Heart left ventricle (tissue), 16 donors: ENCODE measurements around the gene BCAS4. TPM values are rescaled to one million over a fixed set of nuclear protein-coding genes. Genes with fewer than 3 reads are reported as not detected.

Source experiments
- ATAC-seq, 4 donors: fragments of 200-7000 bp; cut with Tn5 transposase; one replicate each; pipeline ENCODE4 v1.9.1; 2020 to 2022; ENCODE audit warnings: moderate library complexity in 4 of 4, mild to moderate bottlenecking in 3 of 4, moderate number of reproducible peaks in 1 of 4
- DNase-seq, 5 donors: peaks; one replicate each; pipeline ENCODE4 v3.0.0-alpha.2; 2020
- H3K27ac ChIP-seq, 12 donors: fragments of 200-600 bp; sonication (generic) in 4 of 12; one replicate each; pipeline versions ENCODE4 v1.5.0 to v1.8.0; 2016 to 2022; ENCODE audit warnings: mild to moderate bottlenecking in 2 of 12
- H3K27me3 ChIP-seq, 9 donors: fragments of 200-600 bp; sonication (generic) in 2 of 9; one replicate each; pipeline versions ENCODE4 v1.5.1 to v1.8.0; 2016 to 2022; ENCODE audit warnings: mild to moderate bottlenecking in 3 of 9
- H3K36me3 ChIP-seq, 9 donors: fragments of 200-600 bp; sonication (generic) in 2 of 9; one replicate each; pipeline versions ENCODE4 v1.5.0 to v1.8.0; 2018 to 2022; ENCODE audit warnings: mild to moderate bottlenecking in 2 of 9
- H3K4me1 ChIP-seq, 12 donors: fragments of 200-600 bp; sonication (generic) in 4 of 12; one replicate each; pipeline versions ENCODE4 v1.5.0 to v1.8.0; 2016 to 2022; ENCODE audit warnings: mild to moderate bottlenecking in 3 of 12
- H3K4me3 ChIP-seq, 12 donors: fragments of 200-600 bp; sonication (generic) in 4 of 12; one replicate each; pipeline versions ENCODE4 v1.5.0 to v1.8.0; 2017 to 2022; ENCODE audit warnings: mild to moderate bottlenecking in 9 of 12, moderate library complexity in 4 of 12
- H3K9me3 ChIP-seq, 12 donors: fragments of 200-600 bp; sonication (generic) in 4 of 12; one replicate each; pipeline versions ENCODE4 v1.5.0 to v1.8.0; 2016 to 2022; ENCODE audit warnings: mild to moderate bottlenecking in 1 of 12
- CTCF ChIP-seq, 12 donors: fragments of 200-600 bp; sonication (generic) in 4 of 12; IDR thresholded peaks; one replicate each; pipeline versions ENCODE4 v1.5.0 to v1.8.0; 2018 to 2022; ENCODE audit warnings: antibody characterized with exemption in 12 of 12, mild to moderate bottlenecking in 5 of 12
- POLR2A ChIP-seq, 2 donors: fragments of 450-650 bp; IDR thresholded peaks; one replicate each; pipeline ENCODE4 v1.6.1; 2017; ENCODE audit warnings: antibody characterized with exemption in 2 of 2, mild to moderate bottlenecking in 2 of 2, moderate library complexity in 2 of 2
- WGBS, 4 donors: extraction: QIAGEN DNeasy Blood & Tissue Kit in 2 of 4; methylation state at CpG; one replicate each; pipeline versions ENCODE4 v1.1.5 to v1.1.7; 2013 to 2018; 5-methylcytosine and 5-hydroxymethylcytosine counted together
- intact Hi-C, 10 donors: fragments of 100-400 bp; cut with DNase I; formaldehyde crosslinking; loops; one replicate each; pipeline versions ENCODE4 v1.11.1 to v1.14.2; 2022
- polyA plus RNA-seq, 2 donors: library from polyadenylated mRNA; stranded (reverse); fragments of 200-250 nt; gene quantifications; one replicate each; pipeline ENCODE4 v1.2.3, GENCODE V29; 2013
- total RNA-seq, 9 donors: library from RNA; depleted of rRNA in 2 of 9; stranded (reverse); fragments of >200 nt in 2 of 9; fragmentation: NEBNext Ultra II Directional in 3 of 9; extraction: Animal tissue kit (Norgen Biotek cat#: 25700) in 3 of 9; gene quantifications; one replicate each; pipeline versions ENCODE4 v1.1.0 to v1.2.4, GENCODE V29; 2016 to 2023
- donor health status: ischemic (EF 13 %, LVEDD 7.1; RV severe dilation, severe dysfunction).
- donor health status: healthy with polysubstance abuse.
- donor health status: DM: no; HTN: yes; CAD: no.
- donor health status: DM: no; HTN: no; CAD: no.
- donor health status: ischemic (EF 25% LVEDD 6.9; RV normal size, moderate dysfunction).
- donor health status: ischemic (EF 25% LVEDD 5.7; RV mildly dilated, moderate dysfunction).
- donor health status: healthy.
- donor health status: DM: yes; HTN: yes; CAD: no.
- donor health status: ischemic (EF 35%, LVEDD 5.7; RV mildly dilated, moderate dysfunction).
- donor health status: nonischemic (EF 11% LVEDD 7.7; RV severe dilation, severe dysfunction).
- donor health status: DM: yes; HTN: yes; CAD: no.
- donor health status: PGD.
- donor health status: ischemic (EF 29% LVEDD 5.4; RV normal size, mild dysfunction).
- donor health status: nonischemic (EF 23%, LVEDD 6.1; RV moderate dilation, normal function).

BCAS4 gene
- total and polyA plus RNA-seq, 11 donors: 0.78 to 5.1 (median 2.0) TPM

- intact Hi-C loops: loop anchor here in 1 of 10 donors (10.0 kb wide), 1 partner anchor 272 kb away; no protein-coding TSS in a partner anchor
- ATAC-seq: no peak
- TF ChIP-seq POLR2A (IDR thresholded peaks at IDR 0.05): no peak
- no peak for TF ChIP-seq CTCF (IDR thresholded peaks at IDR 0.05)
Measured at GRCh38 chr20:50756447-50756846, 38.4 kb upstream of the BCAS4 start.

GRCh38 chr20:50758469-50758868, 36.4 kb upstream of the BCAS4 start:
- intact Hi-C loops: loop anchor here in 1 of 10 donors (10.0 kb wide), 1 partner anchor 274 kb away; no protein-coding TSS in a partner anchor
- DNase-seq (no peak), ATAC-seq (no peak)
- Histone ChIP-seq H3K9me3 (no peaks in the 10 kb centered on the region), H3K27ac (no peak overlapping the region), H3K36me3 (no peaks in the 10 kb centered on the region), H3K4me3 (no peak overlapping the region), H3K27me3 (no peaks in the 10 kb centered on the region), H3K4me1 (peaks cover 0 to 17% (median 3%) of the 10 kb centered on the region in 12 donors)
- WGBS, 4 donors: 79 to 81% (median 80%) methylated on average over 5 of the region's 5 CpGs
- no peak for TF ChIP-seq CTCF (IDR thresholded peaks at IDR 0.05)
- no peak for TF ChIP-seq POLR2A (IDR thresholded peaks at IDR 0.05)

More at GRCh38 chr20:50756447-50756846, 38.4 kb upstream of the BCAS4 start:
- H3K4me1 ChIP-seq: no peaks in the 10 kb centered on the region
- no peaks in the 10 kb centered on the region for H3K27me3 ChIP-seq
- no peaks in the 10 kb centered on the region for H3K9me3 ChIP-seq
- no peaks in the 10 kb centered on the region for H3K36me3 ChIP-seq
- no peak for DNase-seq
- no peak overlapping the region for H3K4me3 ChIP-seq
- WGBS, 4 donors: 86 to 90% (median 87%) methylated on average over 2 of the region's 2 CpGs
- no peak overlapping the region for H3K27ac ChIP-seq

- DNase-seq (no peak), ATAC-seq (no peak)
- Histone ChIP-seq H3K36me3 (no peaks in the 10 kb centered on the region), H3K4me1 (peaks cover 0 to 17% (median 4%) of the 10 kb centered on the region in 12 donors), H3K27me3 (no peaks in the 10 kb centered on the region), H3K4me3 (no peak overlapping the region), H3K9me3 (no peaks in the 10 kb centered on the region), H3K27ac (no peak overlapping the region)
- intact Hi-C loops: loop anchor here in 1 of 10 donors (10.0 kb wide), 1 partner anchor 274 kb away; no protein-coding TSS in a partner anchor
- no peak for TF ChIP-seq POLR2A (IDR thresholded peaks at IDR 0.05)
- no peak for TF ChIP-seq CTCF (IDR thresholded peaks at IDR 0.05)
- WGBS, 4 donors: 89 to 97% (median 95%) methylated on average over 3 of the region's 3 CpGs
Measured at GRCh38 chr20:50758992-50759391, 35.9 kb upstream of the BCAS4 start.

GRCh38 chr20:50759678-50760077, 35.2 kb upstream of the BCAS4 start:
- no peak for ATAC-seq
- no peaks in the 10 kb centered on the region for H3K9me3 ChIP-seq
- no peaks in the 10 kb centered on the region for H3K27me3 ChIP-seq
- DNase-seq: no peak
- no peak overlapping the region for H3K4me3 ChIP-seq
- H3K36me3 ChIP-seq: no peaks in the 10 kb centered on the region
- peaks cover 0 to 17% (median 4%) of the 10 kb centered on the region in 12 donors for H3K4me1 ChIP-seq
- no peak overlapping the region for H3K27ac ChIP-seq
- TF ChIP-seq POLR2A (IDR thresholded peaks at IDR 0.05): no peak
- TF ChIP-seq CTCF (IDR thresholded peaks at IDR 0.05): no peak
- intact Hi-C loops: loop anchor here in 1 of 10 donors (10.0 kb wide), 1 partner anchor 275 kb away; no protein-coding TSS in a partner anchor
- 76 to 98% (median 88%) methylated on average over 5 of the region's 5 CpGs for WGBS, 4 donors
